ENCODE data around the gene USP17L25. TPM values are rescaled to one million over a fixed set of nuclear protein-coding genes. Genes with fewer than 3 reads are reported as not detected.

Gene USP17L25
- total and polyA plus RNA-seq, 2 donors from 2014 or later (not counting 2 experiments from before 2014, with no cell fraction given) = not detected

Other genes with a start within 250 kb of the USP17L25 start
- not detected in 2 replicates for gene FAM90A26, start 159.5 kb upstream of the USP17L25 start, total RNA-seq
- gene FAM90A26, start 159.5 kb upstream of the USP17L25 start, polyA plus RNA-seq = not detected in 2 replicates
- gene USP17L10, start 119.3 kb upstream of the USP17L25 start, total RNA-seq = not detected in 2 replicates
- gene USP17L10, start 119.3 kb upstream of the USP17L25 start, polyA plus RNA-seq = not detected in 2 replicates
- gene USP17L11, start 114.5 kb upstream of the USP17L25 start, total RNA-seq = not detected in 2 replicates
- not detected in 2 replicates for gene USP17L11, start 114.5 kb upstream of the USP17L25 start, polyA plus RNA-seq
- not detected in 2 replicates for gene USP17L12, start 109.8 kb upstream of the USP17L25 start, total RNA-seq
- gene USP17L12, start 109.8 kb upstream of the USP17L25 start, polyA plus RNA-seq = not detected in 2 replicates
- gene USP17L13, start 105.0 kb upstream of the USP17L25 start, total RNA-seq = not detected in 2 replicates
- gene USP17L13, start 105.0 kb upstream of the USP17L25 start, polyA plus RNA-seq = not detected in 2 replicates
- not detected in 2 replicates for gene USP17L15, start 95.5 kb upstream of the USP17L25 start, total RNA-seq
- gene USP17L15, start 95.5 kb upstream of the USP17L25 start, polyA plus RNA-seq = not detected in 2 replicates
- not detected in 2 replicates for gene USP17L17, start 86.0 kb upstream of the USP17L25 start, total RNA-seq
- gene USP17L17, start 86.0 kb upstream of the USP17L25 start, polyA plus RNA-seq = not detected in 2 replicates
- gene USP17L18, start 81.3 kb upstream of the USP17L25 start, total RNA-seq = not detected in 2 replicates
- not detected in 2 replicates for gene USP17L18, start 81.3 kb upstream of the USP17L25 start, polyA plus RNA-seq
- gene USP17L19, start 76.5 kb upstream of the USP17L25 start, total RNA-seq = not detected in 2 replicates
- not detected in 2 replicates for gene USP17L19, start 76.5 kb upstream of the USP17L25 start, polyA plus RNA-seq
- not detected in 2 replicates for gene USP17L20, start 71.8 kb upstream of the USP17L25 start, total RNA-seq
- not detected in 2 replicates for gene USP17L20, start 71.8 kb upstream of the USP17L25 start, polyA plus RNA-seq
- not detected in 2 replicates for gene USP17L21, start 67.0 kb upstream of the USP17L25 start, total RNA-seq
- not detected in 2 replicates for gene USP17L21, start 67.0 kb upstream of the USP17L25 start, polyA plus RNA-seq
- gene USP17L22, start 62.3 kb upstream of the USP17L25 start, total RNA-seq = not detected in 2 replicates
- not detected in 2 replicates for gene USP17L22, start 62.3 kb upstream of the USP17L25 start, polyA plus RNA-seq
- gene USP17L24, start 4.7 kb upstream of the USP17L25 start, total RNA-seq = not detected in 2 replicates
- gene USP17L24, start 4.7 kb upstream of the USP17L25 start, polyA plus RNA-seq = not detected in 2 replicates
- gene USP17L26, start 4.7 kb downstream of the USP17L25 start, total RNA-seq = not detected in 2 replicates
- gene USP17L26, start 4.7 kb downstream of the USP17L25 start, polyA plus RNA-seq = not detected in 2 replicates
- gene USP17L5, start 9.5 kb downstream of the USP17L25 start, total RNA-seq = not detected in 2 replicates
- not detected in 2 replicates for gene USP17L5, start 9.5 kb downstream of the USP17L25 start, polyA plus RNA-seq
- gene USP17L27, start 14.2 kb downstream of the USP17L25 start, total RNA-seq = not detected in 2 replicates
- gene USP17L27, start 14.2 kb downstream of the USP17L25 start, polyA plus RNA-seq = not detected in 2 replicates
- not detected in 2 replicates for gene USP17L28, start 19.0 kb downstream of the USP17L25 start, total RNA-seq
- not detected in 2 replicates for gene USP17L28, start 19.0 kb downstream of the USP17L25 start, polyA plus RNA-seq
- gene USP17L29, start 23.7 kb downstream of the USP17L25 start, total RNA-seq = not detected in 2 replicates
- not detected in 2 replicates for gene USP17L29, start 23.7 kb downstream of the USP17L25 start, polyA plus RNA-seq
- gene USP17L30, start 33.2 kb downstream of the USP17L25 start, total RNA-seq = not detected in 2 replicates
- gene USP17L30, start 33.2 kb downstream of the USP17L25 start, polyA plus RNA-seq = not detected in 2 replicates
- gene DEFB131A, start 114.5 kb downstream of the USP17L25 start, total RNA-seq = not detected in 2 replicates
- not detected in 2 replicates for gene DEFB131A, start 114.5 kb downstream of the USP17L25 start, polyA plus RNA-seq